HEK293 (cell line): ENCODE measurements around the gene FXR1.

Experiments
- HOXA7 ChIP-seq: sonication (generic); formaldehyde crosslinking; IDR thresholded peaks from 2 replicates; pipeline ENCODE4 v1.8.1; 2022; ENCODE audit warnings: missing genetic modification reagents, borderline replicate concordance
- KLF16 ChIP-seq: fragments of 450-650 bp; formaldehyde crosslinking; IDR thresholded peaks from 2 replicates; pipeline ENCODE4 v1.5.1; 2017; ENCODE audit warnings: missing biosample characterization, missing genetic modification characterization
- SCRT2 ChIP-seq: fragments of 450-650 bp; formaldehyde crosslinking; IDR thresholded peaks from 2 replicates; pipeline ENCODE4 v1.5.1; 2016; ENCODE audit warnings: missing biosample characterization, missing genetic modification characterization
- SETDB1 ChIP-seq: IDR thresholded peaks from one replicate; pipeline ENCODE4 v1.6.1; 2017; ENCODE audit warnings: mild to moderate bottlenecking, low read length, moderate library complexity, mixed read lengths; ENCODE audit not compliant: insufficient read length
- SP2 ChIP-seq: fragments of 450-650 bp; formaldehyde crosslinking; IDR thresholded peaks from 2 replicates; pipeline ENCODE4 v1.5.1; 2016; ENCODE audit warnings: missing biosample characterization, missing genetic modification characterization
- SP3 ChIP-seq: fragments of 450-650 bp; formaldehyde crosslinking; IDR thresholded peaks from 2 replicates; pipeline ENCODE4 v1.5.1; 2016; ENCODE audit warnings: missing biosample characterization, missing genetic modification characterization
- SP7 ChIP-seq: fragments of 450-650 bp; formaldehyde crosslinking; IDR thresholded peaks from 2 replicates; pipeline ENCODE4 v1.5.1; 2016; ENCODE audit warnings: missing biosample characterization, missing genetic modification characterization
- YY2 ChIP-seq: fragments of 450-650 bp; formaldehyde crosslinking; IDR thresholded peaks from 2 replicates; pipeline ENCODE4 v1.5.1; 2016; ENCODE audit warnings: missing biosample characterization, missing genetic modification characterization
- ZBTB21 ChIP-seq: fragments of 450-650 bp; formaldehyde crosslinking; IDR thresholded peaks from 2 replicates; pipeline ENCODE4 v1.5.1; 2017; ENCODE audit warnings: missing biosample characterization, missing genetic modification characterization
- ZBTB7A ChIP-seq: fragments of 450-650 bp; formaldehyde crosslinking; IDR thresholded peaks from 2 replicates; pipeline ENCODE4 v1.5.1; 2016; ENCODE audit warnings: low read depth, missing biosample characterization, missing genetic modification characterization
- ZEB2 ChIP-seq: fragments of 450-650 bp; formaldehyde crosslinking; IDR thresholded peaks from 2 replicates; pipeline ENCODE4 v1.5.1; 2016; ENCODE audit warnings: missing biosample characterization, missing genetic modification characterization
- ZNF114 ChIP-seq: fragments of 450-650 bp; formaldehyde crosslinking; IDR thresholded peaks from 2 replicates; pipeline ENCODE4 v1.5.0; 2017; ENCODE audit warnings: missing biosample characterization, missing genetic modification characterization
- ZNF146 ChIP-seq: fragments of 450-650 bp; formaldehyde crosslinking; IDR thresholded peaks from 2 replicates; pipeline ENCODE4 v1.5.1; 2016; ENCODE audit warnings: missing biosample characterization, missing genetic modification characterization
- ZNF155 ChIP-seq: fragments of 450-650 bp; formaldehyde crosslinking; IDR thresholded peaks from 2 replicates; pipeline ENCODE4 v1.5.1; 2016; ENCODE audit warnings: missing biosample characterization, missing genetic modification characterization
- ZNF157 ChIP-seq: fragments of 450-650 bp; formaldehyde crosslinking; IDR thresholded peaks from 2 replicates; pipeline ENCODE4 v1.5.1; 2016; ENCODE audit warnings: missing biosample characterization, missing genetic modification characterization
- ZNF239 ChIP-seq: fragments of 450-650 bp; formaldehyde crosslinking; IDR thresholded peaks from 2 replicates; pipeline ENCODE4 v1.5.1; 2016; ENCODE audit warnings: missing biosample characterization, missing genetic modification characterization
- ZNF266 ChIP-seq: fragments of 450-650 bp; formaldehyde crosslinking; IDR thresholded peaks from 2 replicates; pipeline ENCODE4 v1.5.1; 2016; ENCODE audit warnings: missing biosample characterization, missing genetic modification characterization, low read depth
- ZNF274 ChIP-seq, 2 experiments: fragments of 200-500 bp in 1 of 2; fragments of 450-650 bp in 1 of 2; sonication (Bioruptor generic) in 1 of 2; formaldehyde crosslinking in 1 of 2; IDR thresholded peaks; 2 replicates each; pipeline versions ENCODE4 v1.5.1 to v1.6.1; 2014 to 2016; ENCODE audit warnings: borderline replicate concordance in 1 of 2, inconsistent platforms in 1 of 2, low read length in 1 of 2, missing biosample characterization in 1 of 2, missing genetic modification characterization in 1 of 2
- ZNF335 ChIP-seq: fragments of 450-650 bp; formaldehyde crosslinking; conservative IDR thresholded peaks from 2 replicates; pipeline ENCODE4 v1.5.1; 2016; ENCODE audit warnings: missing biosample characterization, missing genetic modification characterization
- ZNF366 ChIP-seq: fragments of 450-650 bp; formaldehyde crosslinking; conservative IDR thresholded peaks from 2 replicates; pipeline ENCODE4 v1.5.1; 2016; ENCODE audit warnings: missing biosample characterization, missing genetic modification characterization
- ZNF404 ChIP-seq: fragments of 450-650 bp; formaldehyde crosslinking; IDR thresholded peaks from 2 replicates; pipeline ENCODE4 v1.5.1; 2017; ENCODE audit warnings: missing biosample characterization, missing genetic modification characterization
- ZNF416 ChIP-seq: fragments of 450-650 bp; formaldehyde crosslinking; IDR thresholded peaks from 2 replicates; pipeline ENCODE4 v1.5.1; 2016; ENCODE audit warnings: missing biosample characterization, missing genetic modification characterization
- ZNF48 ChIP-seq: fragments of 450-650 bp; formaldehyde crosslinking; IDR thresholded peaks from 2 replicates; pipeline ENCODE4 v1.5.1; 2016; ENCODE audit warnings: missing biosample characterization, missing genetic modification characterization
- ZNF521 ChIP-seq: fragments of 450-650 bp; formaldehyde crosslinking; IDR thresholded peaks from 2 replicates; pipeline ENCODE4 v1.5.1; 2017; ENCODE audit warnings: missing biosample characterization, mild to moderate bottlenecking, missing genetic modification characterization
- ZNF596 ChIP-seq: fragments of 450-650 bp; IDR thresholded peaks from 2 replicates; pipeline ENCODE4 v1.5.0; 2018; ENCODE audit warnings: missing biosample characterization, mild to moderate bottlenecking, missing genetic modification characterization, moderate library complexity
- ZNF626 ChIP-seq: fragments of 450-650 bp; sonication (Bioruptor Pico); formaldehyde crosslinking; IDR thresholded peaks from 2 replicates; pipeline ENCODE4 v1.5.1; 2018; ENCODE audit warnings: missing biosample characterization, missing genetic modification characterization, inconsistent platforms
- ZNF660 ChIP-seq: fragments of 450-650 bp; IDR thresholded peaks from 2 replicates; pipeline ENCODE4 v1.5.1; 2018; ENCODE audit warnings: missing biosample characterization, mild to moderate bottlenecking, missing genetic modification characterization
- ZNF837 ChIP-seq: fragments of 450-650 bp; formaldehyde crosslinking; IDR thresholded peaks from 2 replicates; pipeline ENCODE4 v1.5.1; 2016; ENCODE audit warnings: missing biosample characterization, missing genetic modification characterization
- TF ChIP-seq, protein P1 (sequence below): fragments of 450-650 bp; formaldehyde crosslinking; conservative IDR thresholded peaks from 2 replicates; pipeline ENCODE4 v1.5.1; 2016; ENCODE audit warnings: low read depth, missing biosample characterization, missing genetic modification characterization
- TF ChIP-seq, protein P2 (sequence below): fragments of 450-650 bp; formaldehyde crosslinking; IDR thresholded peaks from 2 replicates; pipeline ENCODE4 v1.5.1; 2017; ENCODE audit warnings: missing biosample characterization, missing genetic modification characterization
- TF ChIP-seq, protein P3 (sequence below): fragments of 450-650 bp; formaldehyde crosslinking; IDR thresholded peaks from 2 replicates; pipeline ENCODE4 v1.5.1; 2017; ENCODE audit warnings: missing biosample characterization, missing genetic modification characterization
- TF ChIP-seq, protein P4 (sequence below): fragments of 450-650 bp; formaldehyde crosslinking; IDR thresholded peaks from 2 replicates; pipeline ENCODE4 v1.5.1; 2016; ENCODE audit warnings: missing biosample characterization, missing genetic modification characterization

Gene FXR1

DNA sequence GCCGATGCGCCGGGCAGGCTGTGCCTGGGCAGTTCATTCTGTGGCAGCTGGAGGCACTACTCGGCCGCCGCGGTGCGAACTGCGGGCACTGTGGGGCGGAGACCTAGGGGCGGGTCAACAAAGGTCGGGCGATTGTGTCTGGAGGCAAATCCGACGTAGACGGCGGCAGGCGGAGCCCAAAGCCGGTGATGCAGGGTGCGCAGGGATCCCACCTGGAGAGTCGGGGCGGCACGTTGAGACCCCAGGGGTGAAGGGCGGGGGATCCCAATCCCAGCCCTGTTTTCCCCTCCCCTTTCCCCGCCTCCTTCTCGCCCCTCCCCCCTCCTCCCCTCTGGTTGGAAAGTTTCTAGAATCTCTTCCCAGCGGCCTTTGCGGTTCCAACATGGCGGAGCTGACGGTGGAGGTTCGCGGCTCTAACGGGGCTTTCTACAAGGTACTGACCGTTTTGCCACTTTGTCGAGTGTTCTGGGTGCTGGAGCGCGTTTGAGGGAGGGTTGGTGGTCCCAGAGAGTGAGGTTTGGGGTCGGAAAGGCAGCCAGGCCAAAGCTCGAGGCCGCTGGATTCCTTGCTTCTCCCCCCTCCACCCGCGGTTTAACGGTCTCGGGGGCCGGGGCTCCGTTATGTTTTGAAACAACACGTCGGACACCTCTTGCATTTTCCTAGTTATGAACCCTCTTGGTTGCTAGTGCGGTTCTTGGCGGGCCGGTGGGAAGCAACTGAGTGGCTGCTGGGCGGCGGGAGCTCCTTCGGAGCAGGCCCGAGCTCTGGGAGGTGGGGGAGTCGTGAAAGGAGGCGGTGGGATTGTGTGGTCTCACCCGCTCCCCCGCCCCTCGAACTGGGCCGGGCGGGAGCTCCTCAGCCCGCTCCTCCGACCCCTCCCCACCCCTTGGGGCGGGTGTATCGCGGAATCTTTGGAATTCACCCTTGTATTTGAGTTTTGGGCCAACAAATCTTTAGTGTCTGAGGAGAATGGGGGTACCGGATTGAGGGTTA lies at the start of gene FXR1 (continued):
- TF ChIP-seq ZNF157 (tag by site-specific recombination): no peak
- no peak for TF ChIP-seq ZNF596 (tag by site-specific recombination)
- no peak for TF ChIP-seq ZNF416 (tag by site-specific recombination)
- TF ChIP-seq ZNF366: no peak
- TF ChIP-seq, protein P1, sequence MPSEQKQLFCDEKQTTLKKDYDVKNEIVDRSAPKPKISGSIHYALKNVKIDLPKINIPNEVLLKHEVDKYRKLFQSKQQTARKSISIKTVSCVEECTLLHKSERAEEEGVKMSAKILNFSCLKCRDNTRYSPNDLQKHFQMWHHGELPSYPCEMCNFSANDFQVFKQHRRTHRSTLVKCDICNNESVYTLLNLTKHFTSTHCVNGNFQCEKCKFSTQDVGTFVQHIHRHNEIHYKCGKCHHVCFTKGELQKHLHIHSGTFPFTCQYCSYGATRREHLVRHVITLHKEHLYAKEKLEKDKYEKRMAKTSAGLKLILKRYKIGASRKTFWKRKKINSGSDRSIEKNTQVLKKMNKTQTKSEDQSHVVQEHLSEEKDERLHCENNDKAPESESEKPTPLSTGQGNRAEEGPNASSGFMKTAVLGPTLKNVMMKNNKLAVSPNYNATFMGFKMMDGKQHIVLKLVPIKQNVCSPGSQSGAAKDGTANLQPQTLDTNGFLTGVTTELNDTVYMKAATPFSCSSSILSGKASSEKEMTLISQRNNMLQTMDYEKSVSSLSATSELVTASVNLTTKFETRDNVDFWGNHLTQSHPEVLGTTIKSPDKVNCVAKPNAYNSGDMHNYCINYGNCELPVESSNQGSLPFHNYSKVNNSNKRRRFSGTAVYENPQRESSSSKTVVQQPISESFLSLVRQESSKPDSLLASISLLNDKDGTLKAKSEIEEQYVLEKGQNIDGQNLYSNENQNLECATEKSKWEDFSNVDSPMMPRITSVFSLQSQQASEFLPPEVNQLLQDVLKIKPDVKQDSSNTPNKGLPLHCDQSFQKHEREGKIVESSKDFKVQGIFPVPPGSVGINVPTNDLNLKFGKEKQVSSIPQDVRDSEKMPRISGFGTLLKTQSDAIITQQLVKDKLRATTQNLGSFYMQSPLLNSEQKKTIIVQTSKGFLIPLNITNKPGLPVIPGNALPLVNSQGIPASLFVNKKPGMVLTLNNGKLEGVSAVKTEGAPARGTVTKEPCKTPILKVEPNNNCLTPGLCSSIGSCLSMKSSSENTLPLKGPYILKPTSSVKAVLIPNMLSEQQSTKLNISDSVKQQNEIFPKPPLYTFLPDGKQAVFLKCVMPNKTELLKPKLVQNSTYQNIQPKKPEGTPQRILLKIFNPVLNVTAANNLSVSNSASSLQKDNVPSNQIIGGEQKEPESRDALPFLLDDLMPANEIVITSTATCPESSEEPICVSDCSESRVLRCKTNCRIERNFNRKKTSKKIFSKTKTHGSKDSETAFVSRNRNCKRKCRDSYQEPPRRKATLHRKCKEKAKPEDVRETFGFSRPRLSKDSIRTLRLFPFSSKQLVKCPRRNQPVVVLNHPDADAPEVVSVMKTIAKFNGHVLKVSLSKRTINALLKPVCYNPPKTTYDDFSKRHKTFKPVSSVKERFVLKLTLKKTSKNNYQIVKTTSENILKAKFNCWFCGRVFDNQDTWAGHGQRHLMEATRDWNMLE (tag by site-specific recombination): no peak
- TF ChIP-seq ZBTB21 (tag by site-specific recombination): no peak
- TF ChIP-seq YY2 (tag by site-specific recombination): peak; percentile 60
- peak; percentile 73 for TF ChIP-seq SP3 (tag by site-specific recombination)
- no peak for TF ChIP-seq ZNF155
- no peak for TF ChIP-seq ZNF521 (tag by site-specific recombination)
- no peak for TF ChIP-seq SETDB1
- 0 out of 2 replicates have a peak, but pooled peaks have one; percentile 35 for TF ChIP-seq ZNF660
- TF ChIP-seq SP2 (tag by site-specific recombination): peak; percentile 81
- peak; percentile 42 for TF ChIP-seq ZNF335 (tag by site-specific recombination)
- TF ChIP-seq ZNF48: no peak
- TF ChIP-seq ZNF239 (tag by site-specific recombination): no peak
- no peak for TF ChIP-seq ZNF837 (tag by site-specific recombination)
- TF ChIP-seq, protein P2, sequence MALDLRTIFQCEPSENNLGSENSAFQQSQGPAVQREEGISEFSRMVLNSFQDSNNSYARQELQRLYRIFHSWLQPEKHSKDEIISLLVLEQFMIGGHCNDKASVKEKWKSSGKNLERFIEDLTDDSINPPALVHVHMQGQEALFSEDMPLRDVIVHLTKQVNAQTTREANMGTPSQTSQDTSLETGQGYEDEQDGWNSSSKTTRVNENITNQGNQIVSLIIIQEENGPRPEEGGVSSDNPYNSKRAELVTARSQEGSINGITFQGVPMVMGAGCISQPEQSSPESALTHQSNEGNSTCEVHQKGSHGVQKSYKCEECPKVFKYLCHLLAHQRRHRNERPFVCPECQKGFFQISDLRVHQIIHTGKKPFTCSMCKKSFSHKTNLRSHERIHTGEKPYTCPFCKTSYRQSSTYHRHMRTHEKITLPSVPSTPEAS: no peak
- no peak for TF ChIP-seq ZNF274 (IDR thresholded peaks at IDR 0.05; ENCODE audit: low read length)
- no peak for TF ChIP-seq ZNF274 (tag by site-specific recombination; IDR thresholded peaks at IDR 0.05; ENCODE audit: borderline replicate concordance)
- no peak for TF ChIP-seq ZNF266 (tag by site-specific recombination)
- no peak for TF ChIP-seq ZNF114
- TF ChIP-seq ZNF146 (tag by site-specific recombination): no peak
- TF ChIP-seq SP7: peak; percentile 63
- no peak for TF ChIP-seq ZNF626 (tag by site-specific recombination)
- TF ChIP-seq, protein P3, sequence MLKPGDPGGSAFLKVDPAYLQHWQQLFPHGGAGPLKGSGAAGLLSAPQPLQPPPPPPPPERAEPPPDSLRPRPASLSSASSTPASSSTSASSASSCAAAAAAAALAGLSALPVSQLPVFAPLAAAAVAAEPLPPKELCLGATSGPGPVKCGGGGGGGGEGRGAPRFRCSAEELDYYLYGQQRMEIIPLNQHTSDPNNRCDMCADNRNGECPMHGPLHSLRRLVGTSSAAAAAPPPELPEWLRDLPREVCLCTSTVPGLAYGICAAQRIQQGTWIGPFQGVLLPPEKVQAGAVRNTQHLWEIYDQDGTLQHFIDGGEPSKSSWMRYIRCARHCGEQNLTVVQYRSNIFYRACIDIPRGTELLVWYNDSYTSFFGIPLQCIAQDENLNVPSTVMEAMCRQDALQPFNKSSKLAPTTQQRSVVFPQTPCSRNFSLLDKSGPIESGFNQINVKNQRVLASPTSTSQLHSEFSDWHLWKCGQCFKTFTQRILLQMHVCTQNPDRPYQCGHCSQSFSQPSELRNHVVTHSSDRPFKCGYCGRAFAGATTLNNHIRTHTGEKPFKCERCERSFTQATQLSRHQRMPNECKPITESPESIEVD: no peak
- no peak for TF ChIP-seq ZBTB7A (tag by site-specific recombination)
- TF ChIP-seq ZNF404: no peak
- TF ChIP-seq ZEB2: peak; percentile 34; the same call in 1 of the 2 replicates
- TF ChIP-seq SCRT2 (tag by site-specific recombination): no peak
- TF ChIP-seq, protein P4, sequence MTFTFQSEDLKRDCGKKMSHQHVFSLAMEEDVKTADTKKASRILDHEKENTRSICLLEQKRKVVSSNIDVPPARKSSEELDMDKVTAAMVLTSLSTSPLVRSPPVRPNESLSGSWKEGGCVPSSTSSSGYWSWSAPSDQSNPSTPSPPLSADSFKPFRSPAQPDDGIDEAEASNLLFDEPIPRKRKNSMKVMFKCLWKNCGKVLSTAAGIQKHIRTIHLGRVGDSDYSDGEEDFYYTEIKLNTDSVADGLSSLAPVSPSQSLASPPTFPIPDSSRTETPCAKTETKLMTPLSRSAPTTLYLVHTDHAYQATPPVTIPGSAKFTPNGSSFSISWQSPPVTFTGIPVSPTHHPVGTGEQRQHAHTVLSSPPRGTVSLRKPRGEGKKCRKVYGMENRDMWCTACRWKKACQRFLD (tag by site-specific recombination): no peak
- TF ChIP-seq HOXA7 (CRISPR knock-in tag): no peak
- 0 out of 2 replicates have a peak, but pooled peaks have one; percentile 33 for TF ChIP-seq KLF16 (tag by site-specific recombination)
